ENCODE measurements around the gene NCOA7.

DNA sequence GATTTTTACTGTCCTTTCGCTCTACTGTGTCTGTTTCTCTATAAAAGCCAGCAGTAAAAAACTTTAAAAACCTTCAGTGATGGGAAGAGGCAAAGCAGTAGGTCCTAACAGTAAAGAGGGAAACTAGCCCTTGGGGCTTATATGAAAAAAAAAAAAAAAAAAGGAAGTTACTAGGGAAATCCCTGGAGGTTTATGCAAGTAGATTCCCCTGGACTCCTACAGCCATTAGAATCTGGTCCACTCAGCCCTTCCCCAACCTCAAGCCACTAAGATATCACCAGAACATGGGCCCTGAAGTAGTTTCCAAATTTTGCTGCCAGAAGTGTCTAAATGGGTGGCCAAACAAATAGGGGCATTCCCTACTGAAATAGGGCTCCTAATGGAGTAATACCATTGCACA lies 95.3 kb downstream of the NCOA7 start:
- TF ChIP-seq, protein P1, sequence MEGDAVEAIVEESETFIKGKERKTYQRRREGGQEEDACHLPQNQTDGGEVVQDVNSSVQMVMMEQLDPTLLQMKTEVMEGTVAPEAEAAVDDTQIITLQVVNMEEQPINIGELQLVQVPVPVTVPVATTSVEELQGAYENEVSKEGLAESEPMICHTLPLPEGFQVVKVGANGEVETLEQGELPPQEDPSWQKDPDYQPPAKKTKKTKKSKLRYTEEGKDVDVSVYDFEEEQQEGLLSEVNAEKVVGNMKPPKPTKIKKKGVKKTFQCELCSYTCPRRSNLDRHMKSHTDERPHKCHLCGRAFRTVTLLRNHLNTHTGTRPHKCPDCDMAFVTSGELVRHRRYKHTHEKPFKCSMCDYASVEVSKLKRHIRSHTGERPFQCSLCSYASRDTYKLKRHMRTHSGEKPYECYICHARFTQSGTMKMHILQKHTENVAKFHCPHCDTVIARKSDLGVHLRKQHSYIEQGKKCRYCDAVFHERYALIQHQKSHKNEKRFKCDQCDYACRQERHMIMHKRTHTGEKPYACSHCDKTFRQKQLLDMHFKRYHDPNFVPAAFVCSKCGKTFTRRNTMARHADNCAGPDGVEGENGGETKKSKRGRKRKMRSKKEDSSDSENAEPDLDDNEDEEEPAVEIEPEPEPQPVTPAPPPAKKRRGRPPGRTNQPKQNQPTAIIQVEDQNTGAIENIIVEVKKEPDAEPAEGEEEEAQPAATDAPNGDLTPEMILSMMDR (IDR thresholded peaks at IDR 0.05), result no peak
- TF ChIP-seq POLR2A (IDR thresholded peaks at IDR 0.05), result no peak

All from suprapubic skin (tissue), 3 donors.